Smooth muscle cell (in vitro differentiated cells): ENCODE results near the gene DNASE1L3. TPM values are rescaled to one million over a fixed set of nuclear protein-coding genes. Genes with fewer than 3 reads are reported as not detected.

Experiments
- DNase-seq: peaks from one replicate; lab custom pipeline; 2025; ENCODE audit not compliant: unreplicated experiment; lab: John Stamatoyannopoulos, UW
- H2AFZ ChIP-seq: fragments of 200-600 bp; sonication (generic); 2 replicates; pipeline ENCODE4 v1.6.0; 2016; ENCODE audit warnings: antibody characterized with exemption, low read depth, mild to moderate bottlenecking
- H3F3A ChIP-seq: fragments of 200-600 bp; sonication (generic); 2 replicates; pipeline ENCODE4 v1.6.0; 2017; ENCODE audit warnings: antibody characterized with exemption, low read depth
- H3K27ac ChIP-seq: fragments of 200-600 bp; sonication (generic); 2 replicates; pipeline ENCODE4 v1.5.1; 2016; ENCODE audit warnings: low read depth, mild to moderate bottlenecking
- H3K27me3 ChIP-seq: fragments of 200-600 bp; sonication (generic); 2 replicates; pipeline ENCODE4 v1.6.1; 2016; ENCODE audit warnings: low read depth, mild to moderate bottlenecking
- H3K36me3 ChIP-seq: fragments of 200-600 bp; sonication (generic); 2 replicates; pipeline ENCODE4 v1.5.1; 2016; ENCODE audit warnings: low read depth
- H3K4me1 ChIP-seq: fragments of 200-600 bp; sonication (generic); 2 replicates; pipeline ENCODE4 v1.5.1; 2016; ENCODE audit warnings: low read depth
- H3K4me2 ChIP-seq: fragments of 200-600 bp; sonication (generic); 2 replicates; pipeline ENCODE4 v1.6.0; 2016; ENCODE audit warnings: mild to moderate bottlenecking
- H3K4me3 ChIP-seq: fragments of 200-600 bp; sonication (generic); 2 replicates; pipeline ENCODE4 v1.5.1; 2016; ENCODE audit warnings: mild to moderate bottlenecking
- H3K79me2 ChIP-seq: fragments of 200-600 bp; sonication (generic); 2 replicates; pipeline ENCODE4 v1.6.0; 2016; ENCODE audit warnings: low read depth, mild to moderate bottlenecking
- H3K9ac ChIP-seq: fragments of 200-600 bp; sonication (generic); 2 replicates; pipeline ENCODE4 v1.6.0; 2016; ENCODE audit warnings: low read depth
- H3K9me3 ChIP-seq: fragments of 200-600 bp; sonication (generic); replicated peaks from 2 replicates; pipeline ENCODE4 v1.5.1; 2016; ENCODE audit warnings: low read depth
- H4K20me1 ChIP-seq: fragments of 200-600 bp; sonication (generic); 2 replicates; pipeline ENCODE4 v1.6.0; 2016; ENCODE audit warnings: low read depth
- CTCF ChIP-seq: fragments of 200-600 bp; sonication (generic); IDR thresholded peaks from 2 replicates; pipeline ENCODE4 v1.5.1; 2017; ENCODE audit warnings: borderline replicate concordance, mild to moderate bottlenecking, antibody characterized with exemption; ENCODE audit not compliant: insufficient read depth, poor library complexity, severe bottlenecking
- WGBS: methylation state at CpG from one replicate; pipeline ENCODE4 v1.1.7; 2016; ENCODE audit warnings: low lambda C conversion rate; 5-methylcytosine and 5-hydroxymethylcytosine counted together
- polyA plus RNA-seq: library from polyadenylated mRNA; unstranded; fragments of >200 nt; fragmentation: Nextera tagmentation; extraction: Ambion mirVana; gene quantifications from 2 replicates; pipeline ENCODE4 v1.2.1, GENCODE V29; 2016
- total RNA-seq: library from RNA; depleted of rRNA; stranded (reverse); fragments of >200 nt; gene quantifications from 2 replicates; pipeline ENCODE4 v1.2.3, GENCODE V29; 2014

The DNASE1L3 gene
- total and polyA plus RNA-seq, 2 experiments from 2014 or later: 2.0 TPM; not detected in 1

DNA sequence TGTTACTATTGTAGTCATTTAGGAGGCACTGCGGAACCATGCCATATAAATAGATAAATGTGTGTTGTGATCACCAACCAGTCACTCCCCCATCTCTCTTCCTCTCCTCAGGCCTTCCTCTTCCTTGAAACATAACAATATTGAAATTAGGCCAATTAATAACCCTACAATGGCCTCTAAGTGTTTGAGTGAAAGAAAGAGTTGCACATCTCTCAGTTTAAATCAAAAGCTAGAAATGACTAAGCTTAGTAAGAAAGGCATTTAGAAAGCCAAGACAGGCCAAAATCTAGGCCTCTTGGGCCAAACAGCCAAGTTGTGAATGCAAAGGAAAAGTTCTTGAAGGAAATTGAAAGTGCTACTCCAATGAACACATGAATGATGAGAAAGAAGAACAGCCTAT lies 8.1 kb upstream of the DNASE1L3 start:
- WGBS: 91% methylated on average over 1 of the region's 1 CpG
- no peaks in the 10 kb centered on the region for H4K20me1 ChIP-seq
- no peaks in the 10 kb centered on the region for H3K9me3 ChIP-seq
- H2AFZ ChIP-seq: no peak overlapping the region
- no peak overlapping the region for H3K4me3 ChIP-seq
- no peaks in the 10 kb centered on the region for H3K79me2 ChIP-seq
- no peaks in the 10 kb centered on the region for H3K36me3 ChIP-seq
- no peak overlapping the region for H3K27ac ChIP-seq
- H3F3A ChIP-seq: no peaks in the 10 kb centered on the region
- H3K27me3 ChIP-seq: no peaks in the 10 kb centered on the region
- no peak overlapping the region for H3K9ac ChIP-seq
- DNase-seq: no peak
- no peak for TF ChIP-seq CTCF
- no peak overlapping the region for H3K4me2 ChIP-seq
- H3K4me1 ChIP-seq: peaks cover 5% of the 10 kb centered on the region

DNA sequence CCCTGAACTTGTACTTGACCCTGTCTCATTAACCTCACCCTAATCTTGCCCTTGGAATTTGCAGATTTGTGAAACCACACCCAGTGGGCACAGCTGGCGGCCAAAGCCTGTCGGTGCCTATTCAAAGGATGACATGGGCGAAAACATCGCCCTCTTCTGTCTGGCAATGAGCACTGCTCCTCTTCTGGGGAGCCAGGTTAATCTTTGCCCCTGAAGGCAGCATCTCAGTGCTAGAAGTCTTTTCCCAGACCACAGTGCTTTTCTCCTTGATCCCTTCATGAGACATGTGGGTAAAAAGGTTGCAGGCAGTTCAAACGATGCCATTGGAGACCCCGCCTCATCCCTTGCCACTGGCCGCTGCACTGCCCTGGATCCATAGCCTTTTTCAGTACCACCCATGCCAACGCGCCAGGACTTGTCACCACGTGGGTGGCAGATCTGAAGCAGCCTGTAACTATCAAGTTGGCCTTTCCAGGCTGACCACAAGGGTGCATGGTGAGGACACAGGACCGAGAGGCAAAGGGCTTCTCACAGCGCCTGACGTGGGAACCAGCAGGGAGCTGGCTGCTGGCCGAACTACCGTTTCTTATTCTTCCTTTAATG lies 6.5 kb upstream of the DNASE1L3 start:
- Histone ChIP-seq H3K9me3 (no peaks in the 10 kb centered on the region), H3K36me3 (no peaks in the 10 kb centered on the region), H3F3A (no peaks in the 10 kb centered on the region), H3K4me2 (peak overlapping the region; percentile 60), H3K4me3 (no peak overlapping the region), H3K27ac (no peak overlapping the region), H4K20me1 (no peaks in the 10 kb centered on the region), H2AFZ (no peak overlapping the region), H3K9ac (no peak overlapping the region), H3K4me1 (peaks cover 5% of the 10 kb centered on the region), H3K27me3 (no peaks in the 10 kb centered on the region), H3K79me2 (no peaks in the 10 kb centered on the region)
- no peak for DNase-seq
- peak; percentile 72 for TF ChIP-seq CTCF
- WGBS: 18% methylated on average over 15 of the region's 15 CpGs

GRCh38 chr3:58216496-58217195 lies 5.9 kb upstream of the DNASE1L3 start:
- Histone ChIP-seq H3K9ac (no peak overlapping the region), H3K4me1 (peaks cover 5% of the 10 kb centered on the region), H3K79me2 (no peaks in the 10 kb centered on the region), H3K4me3 (no peak overlapping the region), H4K20me1 (no peaks in the 10 kb centered on the region), H3K4me2 (peak overlapping the region; percentile 1), H2AFZ (no peak overlapping the region), H3K36me3 (no peaks in the 10 kb centered on the region), H3K9me3 (no peaks in the 10 kb centered on the region), H3K27ac (no peak overlapping the region), H3K27me3 (no peaks in the 10 kb centered on the region), H3F3A (no peaks in the 10 kb centered on the region)
- TF ChIP-seq CTCF: no peak
- no peak for DNase-seq
- 73% methylated on average over 10 of the region's 10 CpGs for WGBS
